GM12878 (cell line): ENCODE results near the gene FXN. TPM values are rescaled to one million over a fixed set of nuclear protein-coding genes. Genes with fewer than 3 reads are reported as not detected.

Experiments used
- ATAC-seq: fragments of 200-7000 bp; cut with Tn5 transposase; 3 replicates; pipeline ENCODE4 v1.9.1; 2020; ENCODE audit warnings: mild to moderate bottlenecking, moderate library complexity
- BruUV-seq: library from RNA; stranded (reverse); fragments of 400-500 nt; replicated peaks from 2 replicates; lab custom pipeline; 2021; lab: Mats Ljungman, UMichigan
- CTCF ChIA-PET: fragments of 300-600 bp; sonication (Branson Sonifier 250); formaldehyde crosslinking; extraction: SDS; loops from one replicate; lab custom pipeline; 2021; ENCODE audit warnings: inconsistent platforms; lab: Yijun Ruan, JAX
- POLR2A ChIA-PET: fragments of 350-600 bp; formaldehyde crosslinking; extraction: SDS; loops from one replicate; lab custom pipeline; 2021; ENCODE audit warnings: inconsistent platforms; lab: Charles Lee
- RAD21 ChIA-PET: fragments of 300-600 bp; sonication (Branson Sonifier 250); formaldehyde crosslinking; loops from one replicate; lab custom pipeline; 2023; ENCODE audit warnings: antibody characterized with exemption; ENCODE audit not compliant: unreplicated experiment; lab: Charles Lee
- SMC1A ChIA-PET: fragments of 300-600 bp; sonication (Branson Sonifier 250); formaldehyde crosslinking; loops from one replicate; lab custom pipeline; 2023; ENCODE audit not compliant: unreplicated experiment, uncharacterized antibody; lab: Charles Lee
- DNase-seq: peaks from one replicate; pipeline ENCODE4 v3.0.0-alpha.2; 2011; ENCODE audit warnings: low read depth, low spot score
- FAIRE-seq: peaks from 3 replicates; lab custom pipeline; 2011; peaks lifted over from hg19 to GRCh38; lab: Jason Lieb, UNC
- H2AFZ ChIP-seq: 2 replicates; pipeline ENCODE4 v1.6.0; 2011; ENCODE audit warnings: low read depth, low read length, control low read depth; ENCODE audit not compliant: control insufficient read depth
- H3K27ac ChIP-seq: 2 replicates; pipeline ENCODE4 v1.5.1; 2011; ENCODE audit warnings: control low read depth; ENCODE audit not compliant: control insufficient read depth, insufficient read depth
- H3K27me3 ChIP-seq, 2 experiments: replicated peaks in 1 of 2; 2 replicates each; pipeline versions ENCODE4 v1.6.0 to v1.6.1; 2011; ENCODE audit warnings: low read length in 1 of 2; ENCODE audit not compliant: control insufficient read depth in 2 of 2, insufficient read depth in 2 of 2
- H3K36me3 ChIP-seq, 2 experiments: 2 replicates each; pipeline ENCODE4 v1.5.1; 2011; ENCODE audit warnings: low read length in 1 of 2; ENCODE audit not compliant: control insufficient read depth in 2 of 2, insufficient read depth in 2 of 2
- H3K4me1 ChIP-seq: 2 replicates; pipeline ENCODE4 v1.6.1; 2011; ENCODE audit warnings: mild to moderate bottlenecking, low read length, moderate library complexity, mixed read lengths; ENCODE audit not compliant: control insufficient read depth, insufficient read depth
- H3K4me2 ChIP-seq: 2 replicates; pipeline ENCODE4 v1.6.0; 2011; ENCODE audit warnings: control low read depth; ENCODE audit not compliant: control insufficient read depth, insufficient read depth
- H3K4me3 ChIP-seq: fragments of 200-600 bp; sonication (generic); 2 replicates; pipeline ENCODE4 v1.5.1; 2016
- H3K79me2 ChIP-seq: 2 replicates; pipeline ENCODE4 v1.6.0; 2011; ENCODE audit warnings: low read length; ENCODE audit not compliant: control insufficient read depth, insufficient read depth
- H3K9ac ChIP-seq: 2 replicates; pipeline ENCODE4 v1.8.0; 2011; ENCODE audit warnings: low read length, control low read depth, mixed read lengths; ENCODE audit not compliant: control insufficient read depth, insufficient read depth
- H3K9me3 ChIP-seq: replicated peaks from 3 replicates; pipeline ENCODE4 v1.5.1; 2011; ENCODE audit warnings: mild to moderate bottlenecking, low read length; ENCODE audit not compliant: control insufficient read depth, insufficient read depth
- H4K20me1 ChIP-seq: 2 replicates; pipeline ENCODE4 v1.6.0; 2011; ENCODE audit not compliant: control insufficient read depth, insufficient read depth
- ATF7 ChIP-seq: fragments of 450-650 bp; IDR thresholded peaks from 2 replicates; pipeline ENCODE4 v1.6.1; 2016; ENCODE audit warnings: low read depth, mild to moderate bottlenecking
- ETV6 ChIP-seq, 2 experiments: fragments of 450-650 bp in 1 of 2; IDR thresholded peaks in 1 of 2; conservative IDR thresholded peaks in 1 of 2; 2 replicates each; pipeline ENCODE4 v1.6.1; 2014; ENCODE audit warnings: antibody characterized with exemption in 1 of 2, borderline replicate concordance in 1 of 2, low read depth in 1 of 2, mild to moderate bottlenecking in 1 of 2, moderate library complexity in 1 of 2
- MXI1 ChIP-seq: fragments of 150-350 bp; IDR thresholded peaks from 2 replicates; pipeline ENCODE4 v1.6.1; 2011; ENCODE audit warnings: low read depth, mild to moderate bottlenecking, inconsistent platforms, low read length, improper control_type of control experiment
- NBN ChIP-seq: fragments of 450-650 bp; IDR thresholded peaks from 2 replicates; pipeline ENCODE4 v1.6.1; 2016
- NFYA ChIP-seq: IDR thresholded peaks from 2 replicates; pipeline ENCODE4 v1.6.1; 2011; ENCODE audit warnings: low read depth, mild to moderate bottlenecking, low read length, improper control_type of control experiment, borderline replicate concordance
- PAX5 ChIP-seq: IDR thresholded peaks from 2 replicates; pipeline ENCODE4 v1.6.1; 2011; ENCODE audit warnings: low read depth, low read length, borderline replicate concordance
- RAD21 ChIP-seq: IDR thresholded peaks from 2 replicates; pipeline ENCODE4 v1.6.1; 2011; ENCODE audit warnings: mild to moderate bottlenecking, low read depth, low read length, moderate library complexity; ENCODE audit not compliant: insufficient read depth
- RB1 ChIP-seq: fragments of 450-650 bp; formaldehyde crosslinking; IDR thresholded peaks from 2 replicates; pipeline ENCODE4 v1.6.1; 2017; ENCODE audit warnings: mild to moderate bottlenecking, borderline replicate concordance
- ZSCAN29 ChIP-seq: fragments of 450-650 bp; IDR thresholded peaks from 2 replicates; pipeline ENCODE4 v1.6.1; 2017; ENCODE audit warnings: mild to moderate bottlenecking, moderate library complexity
- WGBS: methylation state at CpG from one replicate; pipeline ENCODE4 v1.1.6; 2016; ENCODE audit warnings: low lambda C conversion rate; ENCODE audit not compliant: insufficient replicate concordance, insufficient coverage; ENCODE audit errors: missing lambda C conversion rate; 5-methylcytosine and 5-hydroxymethylcytosine counted together
- in situ Hi-C: fragments of 300-500 bp; cut with MboI; formaldehyde crosslinking; loops from 9 replicates; pipeline ENCODE4 v1.14.3; 2018; ENCODE audit warnings: mixed read lengths
- intact Hi-C: fragments of 100-400 bp; cut with micrococcal nuclease; formaldehyde crosslinking; loops from one replicate; pipeline ENCODE4 v1.14.2; 2022; ENCODE audit not compliant: unreplicated experiment
- polyA plus RNA-seq, 11 experiments: library from polyadenylated mRNA; depleted of rRNA in 4 of 11; unstranded in 6 of 11; stranded (reverse) in 5 of 11; fragments of >200 nt; fragmentation: Nextera tagmentation in 4 of 11; fragmentation: Illumina TruSeq in 1 of 11; extraction: Ambion mirVana in 4 of 11; extraction: Trizol in 1 of 11; gene quantifications; 1 replicate in 1 of 11; 2 replicates in 10 of 11; pipeline versions ENCODE4 v1.2.1 to v1.2.3, GENCODE V29; 2011 to 2016; ENCODE audit warnings: inconsistent platforms in 2 of 11, missing spikeins in 2 of 11, low read depth in 1 of 11
- total RNA-seq, 4 experiments: library from RNA; depleted of rRNA in 3 of 4; stranded (reverse); fragments of >200 nt in 3 of 4; fragmentation: Illumina TruSeq in 1 of 4; extraction: Trizol in 1 of 4; gene quantifications; 2 replicates each; pipeline versions ENCODE4 v1.2.1 to v1.2.3, GENCODE V29; 2013 to 2021
- TF ChIP-seq, protein P1 (sequence below): IDR thresholded peaks from 2 replicates; pipeline ENCODE4 v1.6.1; 2012; ENCODE audit warnings: mild to moderate bottlenecking, low read depth, low read length
- TF ChIP-seq, protein P2 (sequence below): fragments of 450-650 bp; conservative IDR thresholded peaks from 2 replicates; pipeline ENCODE4 v1.6.1; 2017; ENCODE audit warnings: mild to moderate bottlenecking, moderate library complexity

Gene FXN
- total and polyA plus RNA-seq, 10 of the 15 experiments (the other 5 are each of a cell fraction or from before 2014, with no cell fraction given): 7.3 to 78.0 (median 23.2) TPM

DNA sequence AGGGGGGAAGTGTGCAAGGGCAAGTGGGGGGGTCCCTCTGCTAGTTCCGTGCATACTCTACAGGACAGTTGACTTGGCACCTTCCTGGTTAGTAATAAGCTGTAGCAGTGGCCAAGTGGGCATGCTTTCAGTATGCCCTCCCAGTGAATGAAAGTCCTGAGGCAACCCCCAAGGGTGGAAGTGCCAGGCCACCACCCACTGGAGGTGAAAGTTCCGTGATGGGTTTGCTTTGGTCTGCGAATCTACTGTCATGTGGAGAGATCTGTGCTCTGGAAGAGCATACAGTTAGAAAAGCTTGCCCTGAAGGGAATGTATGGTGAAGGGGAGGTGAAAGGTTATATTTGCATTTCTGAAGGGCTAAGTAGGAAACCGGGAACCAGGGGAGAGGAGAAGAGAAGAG lies 10.3 kb downstream of the FXN start:
- no peak for ATAC-seq
- WGBS: 95% methylated on average over 4 of the region's 4 CpGs
- SMC1A ChIA-PET: interaction anchor here (0.7 to 1.1 kb wide), 2 partner anchors 10 to 493 kb away, joined by 3 to 7 read pairs; partner anchors contain the start of gene FXN
- in situ Hi-C loops: no loop called here
- no peak overlapping the region for H2AFZ ChIP-seq
- no TSS peak for BruUV-seq
- no peaks in the 10 kb centered on the region for H3K9me3 ChIP-seq
- TF ChIP-seq, protein P1, sequence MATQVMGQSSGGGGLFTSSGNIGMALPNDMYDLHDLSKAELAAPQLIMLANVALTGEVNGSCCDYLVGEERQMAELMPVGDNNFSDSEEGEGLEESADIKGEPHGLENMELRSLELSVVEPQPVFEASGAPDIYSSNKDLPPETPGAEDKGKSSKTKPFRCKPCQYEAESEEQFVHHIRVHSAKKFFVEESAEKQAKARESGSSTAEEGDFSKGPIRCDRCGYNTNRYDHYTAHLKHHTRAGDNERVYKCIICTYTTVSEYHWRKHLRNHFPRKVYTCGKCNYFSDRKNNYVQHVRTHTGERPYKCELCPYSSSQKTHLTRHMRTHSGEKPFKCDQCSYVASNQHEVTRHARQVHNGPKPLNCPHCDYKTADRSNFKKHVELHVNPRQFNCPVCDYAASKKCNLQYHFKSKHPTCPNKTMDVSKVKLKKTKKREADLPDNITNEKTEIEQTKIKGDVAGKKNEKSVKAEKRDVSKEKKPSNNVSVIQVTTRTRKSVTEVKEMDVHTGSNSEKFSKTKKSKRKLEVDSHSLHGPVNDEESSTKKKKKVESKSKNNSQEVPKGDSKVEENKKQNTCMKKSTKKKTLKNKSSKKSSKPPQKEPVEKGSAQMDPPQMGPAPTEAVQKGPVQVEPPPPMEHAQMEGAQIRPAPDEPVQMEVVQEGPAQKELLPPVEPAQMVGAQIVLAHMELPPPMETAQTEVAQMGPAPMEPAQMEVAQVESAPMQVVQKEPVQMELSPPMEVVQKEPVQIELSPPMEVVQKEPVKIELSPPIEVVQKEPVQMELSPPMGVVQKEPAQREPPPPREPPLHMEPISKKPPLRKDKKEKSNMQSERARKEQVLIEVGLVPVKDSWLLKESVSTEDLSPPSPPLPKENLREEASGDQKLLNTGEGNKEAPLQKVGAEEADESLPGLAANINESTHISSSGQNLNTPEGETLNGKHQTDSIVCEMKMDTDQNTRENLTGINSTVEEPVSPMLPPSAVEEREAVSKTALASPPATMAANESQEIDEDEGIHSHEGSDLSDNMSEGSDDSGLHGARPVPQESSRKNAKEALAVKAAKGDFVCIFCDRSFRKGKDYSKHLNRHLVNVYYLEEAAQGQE: no peak
- TF ChIP-seq ETV6 (conservative IDR thresholded peaks at IDR 0.05 in 1 of 2, IDR thresholded peaks at IDR 0.05 in 1 of 2; ENCODE audit: borderline replicate concordance in 1 of 2, low read depth in 1 of 2): no peak
- TF ChIP-seq RAD21: no peak
- TF ChIP-seq, protein P2, sequence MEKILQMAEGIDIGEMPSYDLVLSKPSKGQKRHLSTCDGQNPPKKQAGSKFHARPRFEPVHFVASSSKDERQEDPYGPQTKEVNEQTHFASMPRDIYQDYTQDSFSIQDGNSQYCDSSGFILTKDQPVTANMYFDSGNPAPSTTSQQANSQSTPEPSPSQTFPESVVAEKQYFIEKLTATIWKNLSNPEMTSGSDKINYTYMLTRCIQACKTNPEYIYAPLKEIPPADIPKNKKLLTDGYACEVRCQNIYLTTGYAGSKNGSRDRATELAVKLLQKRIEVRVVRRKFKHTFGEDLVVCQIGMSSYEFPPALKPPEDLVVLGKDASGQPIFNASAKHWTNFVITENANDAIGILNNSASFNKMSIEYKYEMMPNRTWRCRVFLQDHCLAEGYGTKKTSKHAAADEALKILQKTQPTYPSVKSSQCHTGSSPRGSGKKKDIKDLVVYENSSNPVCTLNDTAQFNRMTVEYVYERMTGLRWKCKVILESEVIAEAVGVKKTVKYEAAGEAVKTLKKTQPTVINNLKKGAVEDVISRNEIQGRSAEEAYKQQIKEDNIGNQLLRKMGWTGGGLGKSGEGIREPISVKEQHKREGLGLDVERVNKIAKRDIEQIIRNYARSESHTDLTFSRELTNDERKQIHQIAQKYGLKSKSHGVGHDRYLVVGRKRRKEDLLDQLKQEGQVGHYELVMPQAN: no peak
- no peak for TF ChIP-seq RB1
- TF ChIP-seq MXI1: no peak
- TF ChIP-seq ATF7: no peak
- no peak for TF ChIP-seq NFYA
- no peak for TF ChIP-seq PAX5
- no peak for TF ChIP-seq NBN
- TF ChIP-seq ZSCAN29: no peak
- TF ChIP-seq, all 136 proteins: peak for 0
- H3K4me3 ChIP-seq: no peak overlapping the region
- peaks cover 3% of the 10 kb centered on the region; the same call in 1 of the 2 replicates for H4K20me1 ChIP-seq
- ChIA-PET POLR2A (no interaction called here), CTCF (interaction anchor here (2.8 kb wide), 1 partner anchor 8 kb away, joined by 14 read pairs; no protein-coding TSS in a partner anchor), RAD21 (no interaction called here)
- H3K79me2 ChIP-seq: no peaks in the 10 kb centered on the region
- no peak overlapping the region for H3K9ac ChIP-seq
- intact Hi-C loops: no loop called here
- H3K36me3 ChIP-seq: peaks cover 0 to 11% of the 10 kb centered on the region in 2 experiments; a peak in 3 of 4 replicates
- no peak for FAIRE-seq
- peaks cover 3% of the 10 kb centered on the region; the same call in 1 of the 2 replicates for H3K4me1 ChIP-seq
- H3K4me2 ChIP-seq: no peak overlapping the region
- no peak overlapping the region for H3K27ac ChIP-seq
- no peaks in the 10 kb centered on the region for H3K27me3 ChIP-seq
- DNase-seq: no peak
